HepG2 (cell line): Measurements from ENCODE around the gene ING5. TPM values are rescaled to one million over a fixed set of nuclear protein-coding genes. Genes with fewer than 3 reads are reported as not detected.

Source experiments
- CBX2 ChIP-seq, 2 experiments: fragments of 200-600 bp in 1 of 2; sonication (generic); formaldehyde crosslinking in 1 of 2; IDR thresholded peaks; 2 replicates each; pipeline versions ENCODE4 v1.7.0 to v1.8.1; 2018 to 2022; ENCODE audit warnings: low read depth in 2 of 2, low read length in 1 of 2, mild to moderate bottlenecking in 1 of 2, missing genetic modification reagents in 1 of 2
- CCDC6 ChIP-seq: sonication (generic); formaldehyde crosslinking; IDR thresholded peaks from 2 replicates; pipeline ENCODE4 v1.8.1; 2022; ENCODE audit warnings: mild to moderate bottlenecking, missing genetic modification reagents, moderate library complexity
- GATAD2A ChIP-seq: IDR thresholded peaks from 2 replicates; pipeline ENCODE4 v1.6.1; 2016
- IRF2 ChIP-seq: IDR thresholded peaks from 2 replicates; pipeline ENCODE4 v1.6.1; 2018; ENCODE audit warnings: missing genetic modification reagents, missing compliant biosample characterization
- KAT2B ChIP-seq: fragments of 150-350 bp; IDR thresholded peaks from 2 replicates; pipeline ENCODE4 v1.6.1; 2014; ENCODE audit warnings: low read depth, low read length, borderline replicate concordance
- MED8 ChIP-seq: sonication (generic); formaldehyde crosslinking; IDR thresholded peaks from 2 replicates; pipeline ENCODE4 v1.8.1; 2023; ENCODE audit warnings: mild to moderate bottlenecking, missing genetic modification reagents; ENCODE audit not compliant: insufficient replicate concordance
- POLR2AphosphoS5 ChIP-seq: IDR thresholded peaks from 2 replicates; pipeline ENCODE4 v1.6.1; 2012; ENCODE audit warnings: low read depth, low read length
- POLR2G ChIP-seq: fragments of 200-400 bp; formaldehyde crosslinking; IDR thresholded peaks from 2 replicates; pipeline ENCODE4 v1.6.1; 2018; ENCODE audit warnings: mild to moderate bottlenecking, low read depth, low read length, moderate library complexity
- PRDM4 ChIP-seq: sonication (generic); formaldehyde crosslinking; IDR thresholded peaks from 2 replicates; pipeline ENCODE4 v1.9.0; 2021; ENCODE audit warnings: missing genetic modification reagents, borderline replicate concordance
- SIN3B ChIP-seq: fragments of 150-350 bp; IDR thresholded peaks from 2 replicates; pipeline ENCODE4 v1.6.1; 2014; ENCODE audit warnings: low read length
- ZFP36 ChIP-seq: fragments of 150-350 bp; IDR thresholded peaks from 2 replicates; pipeline ENCODE4 v1.6.1; 2018; ENCODE audit warnings: borderline replicate concordance, low read length, low read depth; ENCODE audit not compliant: partially characterized antibody
- ZFYVE20 ChIP-seq: sonication (generic); formaldehyde crosslinking; IDR thresholded peaks from 2 replicates; pipeline ENCODE4 v1.8.0; 2023; ENCODE audit warnings: low read depth, mild to moderate bottlenecking, moderate library complexity, missing genetic modification reagents, borderline replicate concordance
- ZMAT3 ChIP-seq: sonication (generic); formaldehyde crosslinking; conservative IDR thresholded peaks from 2 replicates; pipeline ENCODE4 v1.7.0; 2021; ENCODE audit warnings: missing genetic modification reagents
- ZNF672 ChIP-seq: sonication (generic); formaldehyde crosslinking; IDR thresholded peaks from 2 replicates; pipeline ENCODE4 v1.8.1; 2022; ENCODE audit warnings: missing genetic modification reagents
- ZNF749 ChIP-seq: sonication (generic); formaldehyde crosslinking; IDR thresholded peaks from 2 replicates; pipeline ENCODE4 v1.8.0; 2022; ENCODE audit warnings: mild to moderate bottlenecking, missing genetic modification reagents, moderate library complexity, borderline replicate concordance
- ZNF776 ChIP-seq: sonication (generic); formaldehyde crosslinking; IDR thresholded peaks from 2 replicates; pipeline ENCODE4 v1.4.0; 2020; ENCODE audit warnings: mild to moderate bottlenecking, missing genetic modification reagents
- polyA plus RNA-seq, 8 experiments: library from polyadenylated mRNA; depleted of rRNA in 3 of 8; stranded (reverse) in 7 of 8; unstranded in 1 of 8; fragments of >200 nt; fragmentation: Illumina TruSeq in 4 of 8; extraction: Trizol in 4 of 8; gene quantifications; 2 replicates each; pipeline versions ENCODE4 v1.2.1 to v1.2.3, GENCODE V29; 2011 to 2016; ENCODE audit warnings: low read depth in 4 of 8, missing spikeins in 1 of 8, mixed read lengths in 1 of 8; ENCODE audit not compliant: insufficient read depth in 1 of 8
- total RNA-seq, 5 experiments: library from RNA; depleted of rRNA; stranded (reverse); fragments of >200 nt; fragmentation: Illumina TruSeq; extraction: Trizol; gene quantifications; 2 replicates each; pipeline ENCODE4 v1.2.3, GENCODE V29; 2016; ENCODE audit warnings: low read depth in 1 of 5
- TF ChIP-seq, protein P1 (sequence below): sonication (generic); formaldehyde crosslinking; IDR thresholded peaks from 2 replicates; pipeline ENCODE4 v1.5.1; 2020; ENCODE audit warnings: mild to moderate bottlenecking, missing genetic modification reagents, borderline replicate concordance
- TF ChIP-seq, protein P2 (sequence below): sonication (generic); formaldehyde crosslinking; IDR thresholded peaks from 2 replicates; pipeline ENCODE4 v1.5.0; 2020; ENCODE audit warnings: mild to moderate bottlenecking, missing genetic modification reagents
- TF ChIP-seq, protein P3 (sequence below): sonication (generic); formaldehyde crosslinking; IDR thresholded peaks from 2 replicates; pipeline ENCODE4 v1.4.0; 2020; ENCODE audit warnings: missing genetic modification reagents

The ING5 gene
- total and polyA plus RNA-seq, 2 of the 13 experiments (the other 11 are each of a cell fraction or from before 2014, with no cell fraction given), result 61.9 to 71.9 TPM

DNA sequence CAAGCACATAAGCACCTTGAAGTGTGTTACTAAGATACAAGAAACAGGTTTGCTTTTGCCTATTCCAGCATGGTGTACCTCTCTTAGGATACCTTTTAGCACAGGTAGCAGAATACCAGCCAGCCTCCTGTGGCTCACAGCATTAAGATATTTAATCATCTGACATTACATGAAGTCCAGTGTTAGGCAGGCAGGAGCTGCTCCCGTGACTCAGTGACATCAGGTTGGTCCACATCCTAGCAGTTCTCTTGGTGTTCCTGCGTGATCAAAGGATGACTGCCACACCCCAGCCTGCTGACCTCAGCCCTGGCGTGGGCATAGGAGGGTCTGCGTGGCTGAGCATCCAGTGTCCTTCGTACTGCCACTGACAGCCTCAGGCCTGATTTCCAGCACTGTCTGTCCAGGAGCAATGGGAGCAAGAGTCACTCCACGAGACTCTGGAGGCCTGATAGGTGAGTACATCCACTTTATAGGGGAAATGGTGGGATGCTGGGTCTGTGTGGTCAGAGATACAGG lies 11.6 kb upstream of the ING5 start (continued):
- TF ChIP-seq, protein P1, sequence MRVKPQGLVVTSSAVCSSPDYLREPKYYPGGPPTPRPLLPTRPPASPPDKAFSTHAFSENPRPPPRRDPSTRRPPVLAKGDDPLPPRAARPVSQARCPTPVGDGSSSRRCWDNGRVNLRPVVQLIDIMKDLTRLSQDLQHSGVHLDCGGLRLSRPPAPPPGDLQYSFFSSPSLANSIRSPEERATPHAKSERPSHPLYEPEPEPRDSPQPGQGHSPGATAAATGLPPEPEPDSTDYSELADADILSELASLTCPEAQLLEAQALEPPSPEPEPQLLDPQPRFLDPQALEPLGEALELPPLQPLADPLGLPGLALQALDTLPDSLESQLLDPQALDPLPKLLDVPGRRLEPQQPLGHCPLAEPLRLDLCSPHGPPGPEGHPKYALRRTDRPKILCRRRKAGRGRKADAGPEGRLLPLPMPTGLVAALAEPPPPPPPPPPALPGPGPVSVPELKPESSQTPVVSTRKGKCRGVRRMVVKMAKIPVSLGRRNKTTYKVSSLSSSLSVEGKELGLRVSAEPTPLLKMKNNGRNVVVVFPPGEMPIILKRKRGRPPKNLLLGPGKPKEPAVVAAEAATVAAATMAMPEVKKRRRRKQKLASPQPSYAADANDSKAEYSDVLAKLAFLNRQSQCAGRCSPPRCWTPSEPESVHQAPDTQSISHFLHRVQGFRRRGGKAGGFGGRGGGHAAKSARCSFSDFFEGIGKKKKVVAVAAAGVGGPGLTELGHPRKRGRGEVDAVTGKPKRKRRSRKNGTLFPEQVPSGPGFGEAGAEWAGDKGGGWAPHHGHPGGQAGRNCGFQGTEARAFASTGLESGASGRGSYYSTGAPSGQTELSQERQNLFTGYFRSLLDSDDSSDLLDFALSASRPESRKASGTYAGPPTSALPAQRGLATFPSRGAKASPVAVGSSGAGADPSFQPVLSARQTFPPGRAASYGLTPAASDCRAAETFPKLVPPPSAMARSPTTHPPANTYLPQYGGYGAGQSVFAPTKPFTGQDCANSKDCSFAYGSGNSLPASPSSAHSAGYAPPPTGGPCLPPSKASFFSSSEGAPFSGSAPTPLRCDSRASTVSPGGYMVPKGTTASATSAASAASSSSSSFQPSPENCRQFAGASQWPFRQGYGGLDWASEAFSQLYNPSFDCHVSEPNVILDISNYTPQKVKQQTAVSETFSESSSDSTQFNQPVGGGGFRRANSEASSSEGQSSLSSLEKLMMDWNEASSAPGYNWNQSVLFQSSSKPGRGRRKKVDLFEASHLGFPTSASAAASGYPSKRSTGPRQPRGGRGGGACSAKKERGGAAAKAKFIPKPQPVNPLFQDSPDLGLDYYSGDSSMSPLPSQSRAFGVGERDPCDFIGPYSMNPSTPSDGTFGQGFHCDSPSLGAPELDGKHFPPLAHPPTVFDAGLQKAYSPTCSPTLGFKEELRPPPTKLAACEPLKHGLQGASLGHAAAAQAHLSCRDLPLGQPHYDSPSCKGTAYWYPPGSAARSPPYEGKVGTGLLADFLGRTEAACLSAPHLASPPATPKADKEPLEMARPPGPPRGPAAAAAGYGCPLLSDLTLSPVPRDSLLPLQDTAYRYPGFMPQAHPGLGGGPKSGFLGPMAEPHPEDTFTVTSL (CRISPR knock-in tag), result no peak
- TF ChIP-seq SIN3B (no peak), ZNF672 (CRISPR knock-in tag) (no peak), IRF2 (no peak), CBX2 (IDR thresholded peaks at IDR 0.05; ENCODE audit: low read depth, low read length) (no peak), CBX2 (CRISPR knock-in tag; IDR thresholded peaks at IDR 0.05; ENCODE audit: low read depth) (no peak), POLR2AphosphoS5 (peak; percentile 28; the same call in 1 of the 2 replicates), KAT2B (no peak), ZNF776 (CRISPR knock-in tag) (no peak), MED8 (CRISPR knock-in tag) (no peak), CCDC6 (no peak), GATAD2A (CRISPR knock-in tag) (no peak), PRDM4 (CRISPR knock-in tag) (no peak), POLR2G (peak; percentile 54; the same call in 1 of the 2 replicates), ZMAT3 (no peak), ZFYVE20 (CRISPR knock-in tag) (no peak), ZFP36 (no peak), ZNF749 (no peak)
- TF ChIP-seq, protein P2, sequence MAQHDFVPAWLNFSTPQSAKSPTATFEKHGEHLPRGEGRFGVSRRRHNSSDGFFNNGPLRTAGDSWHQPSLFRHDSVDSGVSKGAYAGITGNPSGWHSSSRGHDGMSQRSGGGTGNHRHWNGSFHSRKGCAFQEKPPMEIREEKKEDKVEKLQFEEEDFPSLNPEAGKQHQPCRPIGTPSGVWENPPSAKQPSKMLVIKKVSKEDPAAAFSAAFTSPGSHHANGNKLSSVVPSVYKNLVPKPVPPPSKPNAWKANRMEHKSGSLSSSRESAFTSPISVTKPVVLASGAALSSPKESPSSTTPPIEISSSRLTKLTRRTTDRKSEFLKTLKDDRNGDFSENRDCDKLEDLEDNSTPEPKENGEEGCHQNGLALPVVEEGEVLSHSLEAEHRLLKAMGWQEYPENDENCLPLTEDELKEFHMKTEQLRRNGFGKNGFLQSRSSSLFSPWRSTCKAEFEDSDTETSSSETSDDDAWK (CRISPR knock-in tag), result no peak
- TF ChIP-seq, protein P3, sequence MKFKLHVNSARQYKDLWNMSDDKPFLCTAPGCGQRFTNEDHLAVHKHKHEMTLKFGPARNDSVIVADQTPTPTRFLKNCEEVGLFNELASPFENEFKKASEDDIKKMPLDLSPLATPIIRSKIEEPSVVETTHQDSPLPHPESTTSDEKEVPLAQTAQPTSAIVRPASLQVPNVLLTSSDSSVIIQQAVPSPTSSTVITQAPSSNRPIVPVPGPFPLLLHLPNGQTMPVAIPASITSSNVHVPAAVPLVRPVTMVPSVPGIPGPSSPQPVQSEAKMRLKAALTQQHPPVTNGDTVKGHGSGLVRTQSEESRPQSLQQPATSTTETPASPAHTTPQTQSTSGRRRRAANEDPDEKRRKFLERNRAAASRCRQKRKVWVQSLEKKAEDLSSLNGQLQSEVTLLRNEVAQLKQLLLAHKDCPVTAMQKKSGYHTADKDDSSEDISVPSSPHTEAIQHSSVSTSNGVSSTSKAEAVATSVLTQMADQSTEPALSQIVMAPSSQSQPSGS (CRISPR knock-in tag), result no peak
